GM12872 (cell line): ENCODE measurements around the gene DGCR6.

ENCODE experiments used
- CTCF ChIP-seq: IDR thresholded peaks from 3 replicates; pipeline ENCODE4 v1.5.1; 2011; ENCODE audit warnings: low read depth, mild to moderate bottlenecking, low read length, moderate library complexity; ENCODE audit not compliant: insufficient read depth

Gene DGCR6

GRCh38 chr22:18929459-18929858 lies 23.3 kb downstream of the DGCR6 start:
- no peak for TF ChIP-seq CTCF

- TF ChIP-seq CTCF: no peak
Observed at GRCh38 chr22:18931905-18932652, 26.0 kb downstream of the DGCR6 start.

- TF ChIP-seq CTCF: no peak
Observed at GRCh38 chr22:18933914-18934313, 27.8 kb downstream of the DGCR6 start.

- TF ChIP-seq CTCF: no peak
Observed at GRCh38 chr22:18935889-18936529, 29.9 kb downstream of the DGCR6 start, which contains the start of gene PRODH. PRODH (minus strand) TSS chr22:18936293; CDS start chr22:18936287, 6 bp downstream.

- TF ChIP-seq CTCF: no peak
Observed at GRCh38 chr22:18947905-18948304, 41.8 kb downstream of the DGCR6 start.

- no peak for TF ChIP-seq CTCF
Observed at GRCh38 chr22:18950141-18950540, 44.0 kb downstream of the DGCR6 start.

- TF ChIP-seq CTCF: no peak
Observed at GRCh38 chr22:18952022-18952421, 45.9 kb downstream of the DGCR6 start.
